GM12892 (cell line): Measurements from ENCODE around the gene ADAMTSL1.

ENCODE experiments used
- DNase-seq: peaks from one replicate; pipeline ENCODE4 v3.0.0; 2011; ENCODE audit not compliant: insufficient read length
- FAIRE-seq: peaks from 2 replicates; lab custom pipeline; 2011; peaks lifted over from hg19 to GRCh38; lab: Jason Lieb, UNC
- POLR2A ChIP-seq: IDR thresholded peaks from 2 replicates; pipeline ENCODE4 v1.6.1; 2011; ENCODE audit warnings: low read depth, low read length, control low read depth
- POLR2AphosphoS5 ChIP-seq: IDR thresholded peaks from 2 replicates; pipeline ENCODE4 v1.6.1; 2011; ENCODE audit warnings: low read depth, low read length, control low read depth
- TAF1 ChIP-seq: IDR thresholded peaks from 2 replicates; pipeline ENCODE4 v1.6.1; 2011; ENCODE audit warnings: low read depth, mild to moderate bottlenecking, control low read depth, low read length, borderline replicate concordance

Gene ADAMTSL1

GRCh38 chr9:18660001-18660400 lies 186.0 kb downstream of the ADAMTSL1 start:
- no peak for FAIRE-seq
- no peak for DNase-seq
- TF ChIP-seq POLR2A (no peak), TAF1 (no peak), POLR2AphosphoS5 (no peak)

GRCh38 chr9:18662320-18662719 lies 188.4 kb downstream of the ADAMTSL1 start:
- no peak for DNase-seq
- TF ChIP-seq POLR2A, result no peak
- TF ChIP-seq TAF1, result no peak
- no peak for TF ChIP-seq POLR2AphosphoS5
- no peak for FAIRE-seq

- FAIRE-seq, result no peak
- TF ChIP-seq POLR2A (no peak), POLR2AphosphoS5 (no peak), TAF1 (no peak)
- DNase-seq, result no peak
These were observed 192.0 kb downstream of the ADAMTSL1 start for GRCh38 chr9:18665947-18666346.

- TF ChIP-seq TAF1 (no peak), POLR2AphosphoS5 (no peak), POLR2A (no peak)
- FAIRE-seq (no peak), DNase-seq (no peak)
These were observed 192.4 kb downstream of the ADAMTSL1 start for GRCh38 chr9:18666348-18666747.

- DNase-seq (no peak), FAIRE-seq (no peak)
- TF ChIP-seq TAF1 (no peak), POLR2A (no peak), POLR2AphosphoS5 (no peak)
These were observed 193.2 kb downstream of the ADAMTSL1 start for GRCh38 chr9:18666986-18667772.

GRCh38 chr9:18668944-18669343 lies 195.0 kb downstream of the ADAMTSL1 start:
- FAIRE-seq (no peak), DNase-seq (no peak)
- no peak for TF ChIP-seq TAF1
- TF ChIP-seq POLR2A, result no peak

GRCh38 chr9:18672706-18673105 lies 198.8 kb downstream of the ADAMTSL1 start:
- DNase-seq (no peak), FAIRE-seq (no peak)
- no peak for TF ChIP-seq POLR2AphosphoS5
- TF ChIP-seq TAF1, result no peak
- no peak for TF ChIP-seq POLR2A

- TF ChIP-seq TAF1, result no peak
- no peak for TF ChIP-seq POLR2A
- TF ChIP-seq POLR2AphosphoS5, result no peak
- DNase-seq (no peak), FAIRE-seq (no peak)
These were observed 199.2 kb downstream of the ADAMTSL1 start for GRCh38 chr9:18673179-18673578.

- TF ChIP-seq POLR2A, result no peak
- no peak for TF ChIP-seq TAF1
- TF ChIP-seq POLR2AphosphoS5, result no peak
- DNase-seq, result no peak
- no peak for FAIRE-seq
These were observed 201.4 kb downstream of the ADAMTSL1 start for GRCh38 chr9:18675332-18675731.

GRCh38 chr9:18675973-18676372 lies 202.0 kb downstream of the ADAMTSL1 start:
- no peak for FAIRE-seq
- no peak for DNase-seq
- no peak for TF ChIP-seq POLR2A
- TF ChIP-seq POLR2AphosphoS5, result no peak
- no peak for TF ChIP-seq TAF1

- TF ChIP-seq TAF1 (no peak), POLR2A (no peak), POLR2AphosphoS5 (no peak)
- DNase-seq (no peak), FAIRE-seq (no peak)
These were observed 202.6 kb downstream of the ADAMTSL1 start for GRCh38 chr9:18676525-18676924.

- TF ChIP-seq TAF1 (no peak), POLR2A (no peak), POLR2AphosphoS5 (no peak)
- FAIRE-seq, result no peak
- DNase-seq, result no peak
These were observed 205.1 kb downstream of the ADAMTSL1 start for GRCh38 chr9:18678821-18679590.
